Activated naive CD4-positive, alpha-beta T cell treated with anti-CD3 and anti-CD28 coated beads, Interleukin-2, amount 50 U/mL, for 16 hours (primary cell): ENCODE results near the gene ANXA6.
"Not testable (repeated sequence)": the region's sequence is repeated elsewhere in the genome, so short reads cannot be mapped to it uniquely, and the experiment has no call there.

Experiments used
- DNase-seq: peaks from one replicate; pipeline ENCODE4 v3.0.0-alpha.2; 2020

Gene ANXA6

GRCh38 chr5:151157426-151158286 lies at the start of gene ANXA6:
ANXA6 (minus strand) TSS chr5:151157779; CDS start chr5:151147901, 9,878 bp downstream.
- DNase-seq = peak; percentile 66

- no peak for DNase-seq
These were observed 47.8 kb upstream of the ANXA6 start for GRCh38 chr5:151205411-151205810.

GRCh38 chr5:151204051-151204450 lies 46.5 kb upstream of the ANXA6 start:
- no peak for DNase-seq

- DNase-seq = peak; percentile 30
These were observed 45.0 kb upstream of the ANXA6 start for GRCh38 chr5:151202381-151203139.

- DNase-seq = no peak
These were observed 43.5 kb upstream of the ANXA6 start for GRCh38 chr5:151200913-151201595.

- no peak for DNase-seq
These were observed 42.1 kb upstream of the ANXA6 start for GRCh38 chr5:151199581-151200185.

- no peak for DNase-seq
These were observed 41.3 kb upstream of the ANXA6 start for GRCh38 chr5:151198861-151199260.

- DNase-seq = not testable (repeated sequence)
These were observed 39.7 kb upstream of the ANXA6 start for GRCh38 chr5:151197291-151197600.

- DNase-seq = no peak
These were observed 39.1 kb upstream of the ANXA6 start for GRCh38 chr5:151196556-151197290.

- DNase-seq = no peak
These were observed 38.0 kb upstream of the ANXA6 start for GRCh38 chr5:151195622-151196021.

- no peak for DNase-seq
These were observed 35.0 kb upstream of the ANXA6 start for GRCh38 chr5:151192626-151193025.

- no peak for DNase-seq
These were observed 34.1 kb upstream of the ANXA6 start for GRCh38 chr5:151191661-151192060.

GRCh38 chr5:151189151-151189550 lies 31.6 kb upstream of the ANXA6 start:
- DNase-seq = no peak

- no peak for DNase-seq
These were observed 29.0 kb upstream of the ANXA6 start for GRCh38 chr5:151186538-151186937.

- no peak for DNase-seq
These were observed 28.5 kb upstream of the ANXA6 start for GRCh38 chr5:151186052-151186451.

- no peak for DNase-seq
These were observed 26.9 kb upstream of the ANXA6 start for GRCh38 chr5:151184316-151185042.

GRCh38 chr5:151183456-151184245 lies 26.1 kb upstream of the ANXA6 start:
- DNase-seq = no peak

GRCh38 chr5:151182976-151183375 lies 25.4 kb upstream of the ANXA6 start:
- DNase-seq = no peak

GRCh38 chr5:151182524-151182900 lies 24.9 kb upstream of the ANXA6 start:
- no peak for DNase-seq

GRCh38 chr5:151181818-151182523 lies 24.4 kb upstream of the ANXA6 start:
- DNase-seq = no peak
